C4-2B (cell line): Measurements from ENCODE around the gene ATP11A.

ENCODE experiments used
- H3K27ac ChIP-seq: fragments of 450-650 bp; 2 replicates; pipeline ENCODE4 v1.5.1; 2017
- ZFX ChIP-seq: fragments of 450-650 bp; IDR thresholded peaks from 2 replicates; pipeline ENCODE4 v1.6.1; 2017
- TF ChIP-seq, protein P1 (sequence below): fragments of 450-650 bp; conservative IDR thresholded peaks from 2 replicates; pipeline ENCODE4 v1.5.1; 2017; ENCODE audit warnings: mild to moderate bottlenecking

ATP11A gene

DNA sequence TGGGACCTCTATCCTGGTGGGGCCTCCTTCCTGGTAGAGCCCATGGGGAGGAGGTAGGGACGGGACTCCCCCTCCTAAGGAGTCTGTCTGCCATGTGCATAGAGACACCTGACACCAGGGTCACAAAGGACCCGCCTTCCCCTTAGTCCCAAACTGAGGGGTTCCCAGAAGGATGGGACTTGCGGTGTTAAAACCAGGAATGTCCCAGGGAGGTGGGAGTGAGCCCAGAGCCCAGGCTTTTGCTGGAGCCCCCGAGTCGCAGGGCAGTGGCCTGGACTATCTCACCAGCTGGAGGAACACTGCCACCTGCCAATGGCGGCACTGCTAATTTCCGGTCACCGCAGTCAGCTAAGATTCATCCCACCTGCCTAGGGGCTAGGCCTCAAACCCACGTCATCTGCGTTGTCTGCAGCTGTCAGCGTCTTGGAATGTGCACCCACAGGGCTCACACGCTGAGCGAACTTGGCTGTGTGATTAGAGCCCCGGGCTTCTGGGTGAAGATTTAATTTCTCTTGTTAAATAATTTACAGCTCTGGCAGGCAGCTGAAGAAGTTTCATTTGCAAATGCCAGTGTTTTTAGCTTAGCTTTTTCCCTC, 31.9 kb upstream of the ATP11A start:
- no peak overlapping the region for H3K27ac ChIP-seq
- TF ChIP-seq, protein P1, sequence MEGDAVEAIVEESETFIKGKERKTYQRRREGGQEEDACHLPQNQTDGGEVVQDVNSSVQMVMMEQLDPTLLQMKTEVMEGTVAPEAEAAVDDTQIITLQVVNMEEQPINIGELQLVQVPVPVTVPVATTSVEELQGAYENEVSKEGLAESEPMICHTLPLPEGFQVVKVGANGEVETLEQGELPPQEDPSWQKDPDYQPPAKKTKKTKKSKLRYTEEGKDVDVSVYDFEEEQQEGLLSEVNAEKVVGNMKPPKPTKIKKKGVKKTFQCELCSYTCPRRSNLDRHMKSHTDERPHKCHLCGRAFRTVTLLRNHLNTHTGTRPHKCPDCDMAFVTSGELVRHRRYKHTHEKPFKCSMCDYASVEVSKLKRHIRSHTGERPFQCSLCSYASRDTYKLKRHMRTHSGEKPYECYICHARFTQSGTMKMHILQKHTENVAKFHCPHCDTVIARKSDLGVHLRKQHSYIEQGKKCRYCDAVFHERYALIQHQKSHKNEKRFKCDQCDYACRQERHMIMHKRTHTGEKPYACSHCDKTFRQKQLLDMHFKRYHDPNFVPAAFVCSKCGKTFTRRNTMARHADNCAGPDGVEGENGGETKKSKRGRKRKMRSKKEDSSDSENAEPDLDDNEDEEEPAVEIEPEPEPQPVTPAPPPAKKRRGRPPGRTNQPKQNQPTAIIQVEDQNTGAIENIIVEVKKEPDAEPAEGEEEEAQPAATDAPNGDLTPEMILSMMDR = no peak
- TF ChIP-seq ZFX = no peak

DNA sequence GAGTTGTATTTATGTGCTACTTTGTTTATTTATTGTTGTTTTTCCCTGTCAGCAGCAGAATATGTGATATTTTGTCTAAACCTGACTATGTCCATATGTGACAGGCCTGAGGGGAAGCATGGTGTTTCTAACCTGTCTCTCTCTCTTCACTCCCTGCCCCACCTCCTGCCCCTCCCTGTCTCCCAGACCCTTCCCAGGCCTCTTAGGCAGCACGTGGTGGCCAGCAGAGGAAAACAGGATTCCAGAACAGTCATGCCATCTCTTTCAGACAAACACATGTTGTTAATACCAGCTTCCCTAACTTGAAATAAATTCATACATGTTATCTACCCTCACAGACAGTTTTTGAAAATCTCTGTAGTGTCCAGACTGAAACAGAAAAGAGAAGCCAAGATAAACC, 31.0 kb upstream of the ATP11A start:
- no peak for TF ChIP-seq ZFX
- TF ChIP-seq, protein P1 = no peak
- H3K27ac ChIP-seq = no peak overlapping the region

DNA sequence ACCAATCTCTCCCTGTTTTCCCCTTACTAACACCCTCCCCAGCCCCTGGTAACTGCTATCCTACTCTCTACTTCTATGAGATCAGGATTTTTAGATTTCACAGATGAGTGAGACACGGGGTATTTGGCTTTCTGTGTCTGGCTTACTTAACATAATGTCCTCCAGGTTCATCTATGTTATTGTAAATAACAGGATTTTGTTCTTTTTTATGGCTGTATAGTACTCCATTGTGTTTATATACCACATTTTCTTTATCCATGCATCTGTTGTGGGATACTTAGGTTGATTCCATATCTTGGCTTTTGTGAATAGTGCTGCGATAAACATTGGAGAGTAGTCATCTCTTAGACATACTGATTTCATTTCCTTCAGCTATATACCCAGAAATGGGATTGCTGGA, 28.5 kb upstream of the ATP11A start:
- TF ChIP-seq ZFX = no peak
- TF ChIP-seq, protein P1 = no peak
- no peak overlapping the region for H3K27ac ChIP-seq

DNA sequence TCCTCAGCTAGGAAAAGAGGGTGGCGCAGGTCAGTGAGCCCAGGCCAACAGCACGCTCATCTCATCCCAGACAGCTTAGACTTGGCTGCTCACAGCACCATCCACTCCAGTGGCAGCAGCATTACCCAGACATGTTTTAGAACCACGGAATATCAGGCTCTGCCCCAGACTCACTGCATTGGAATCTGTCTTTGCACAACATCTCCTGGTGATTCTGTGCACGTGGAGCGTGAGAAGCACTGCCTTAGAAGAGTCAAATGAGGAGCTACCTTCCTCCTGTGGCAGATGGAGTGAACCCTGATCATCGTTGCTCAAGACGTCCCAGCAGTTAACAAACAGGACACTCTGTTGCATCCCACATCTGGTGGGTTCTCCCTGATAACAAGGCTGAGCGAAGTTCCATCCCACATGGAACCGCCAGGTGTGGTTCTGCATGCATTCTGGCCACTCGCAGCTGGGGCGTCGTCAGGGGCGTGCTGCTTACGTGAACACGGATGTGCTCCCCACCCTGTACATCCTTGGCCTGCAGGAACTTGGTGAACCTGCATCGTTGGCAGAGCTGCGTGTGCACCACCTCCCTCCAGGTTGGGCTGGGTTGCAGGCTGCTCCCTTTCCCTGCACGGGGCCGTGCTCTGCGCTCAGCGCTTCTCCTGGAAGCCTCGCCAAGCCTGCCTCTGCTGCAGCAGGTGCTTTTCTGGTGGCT, 25.2 kb upstream of the ATP11A start:
- TF ChIP-seq, protein P1 = no peak
- no peak overlapping the region for H3K27ac ChIP-seq

DNA sequence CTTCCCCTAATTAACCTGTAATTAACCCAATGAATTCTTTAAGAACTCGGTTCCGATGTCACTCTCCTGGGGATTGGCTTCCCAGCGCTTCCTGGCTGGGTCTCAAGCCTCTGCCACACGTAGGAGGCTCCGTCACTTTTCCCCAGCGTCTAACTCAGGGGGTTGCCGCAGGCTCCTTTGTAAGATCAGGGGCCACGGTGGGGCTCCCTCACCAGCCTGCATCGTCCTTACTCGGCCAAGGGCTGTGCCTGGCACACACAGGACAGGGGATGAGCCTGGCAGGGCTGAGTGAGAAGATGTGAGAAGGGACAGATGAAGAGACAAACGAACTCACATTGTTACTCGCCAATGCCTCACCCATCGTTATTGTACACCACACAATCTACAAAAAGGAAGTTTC, 20.9 kb upstream of the ATP11A start:
- no peak for TF ChIP-seq ZFX
- TF ChIP-seq, protein P1 = no peak
- no peak overlapping the region for H3K27ac ChIP-seq

DNA sequence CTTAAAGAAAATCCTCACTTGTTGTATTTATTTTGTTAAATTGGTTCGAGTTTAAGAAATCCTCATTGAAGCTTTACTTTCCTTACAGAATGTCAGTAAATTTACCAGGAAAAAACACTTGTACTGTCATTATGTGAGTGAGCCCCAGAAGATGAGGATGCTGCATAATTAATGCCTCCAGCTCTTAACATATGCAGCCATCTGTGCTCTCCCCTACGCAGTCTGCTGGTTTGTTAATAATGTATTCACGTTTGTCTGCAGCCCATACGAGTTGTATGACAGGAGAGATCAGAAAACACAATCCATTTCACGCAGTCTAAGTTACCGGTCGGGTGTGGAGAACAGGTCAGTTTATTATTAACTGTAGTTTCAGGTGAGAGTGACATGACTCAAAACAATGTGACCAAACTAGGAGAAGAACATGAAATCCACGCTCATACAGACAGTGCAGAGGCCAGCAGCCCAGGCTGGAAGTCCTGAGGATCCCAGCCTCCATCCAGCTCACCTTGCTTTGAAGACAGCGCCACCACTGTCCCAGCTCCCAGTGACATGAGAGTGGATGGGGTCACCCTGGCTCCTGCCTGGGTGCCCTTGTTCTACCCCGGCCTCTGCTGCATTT, 19.8 kb upstream of the ATP11A start:
- no peak overlapping the region for H3K27ac ChIP-seq
- TF ChIP-seq, protein P1 = no peak
- TF ChIP-seq ZFX = no peak

DNA sequence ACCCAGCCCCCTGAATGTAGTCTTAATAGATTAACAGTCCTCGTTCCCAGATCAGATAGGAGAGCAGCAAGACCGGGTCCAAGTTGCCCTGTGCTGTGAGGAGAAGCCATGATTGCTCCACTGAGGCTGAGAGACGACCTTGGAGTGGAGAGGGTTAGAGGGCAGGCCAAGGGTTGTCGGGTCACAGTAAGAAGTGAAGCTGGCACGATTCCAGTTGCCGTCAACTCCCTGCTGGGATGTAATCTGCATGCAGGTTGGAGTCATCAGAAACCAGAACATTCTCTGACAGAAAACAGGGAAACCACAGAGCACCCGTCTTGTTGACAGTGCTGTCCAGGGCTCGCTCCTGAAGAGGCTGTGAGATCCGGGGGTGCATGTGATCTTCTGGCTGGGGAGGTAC, 19.0 kb upstream of the ATP11A start:
- TF ChIP-seq ZFX = no peak
- TF ChIP-seq, protein P1 = no peak
- H3K27ac ChIP-seq = no peak overlapping the region
